GM12878 (cell line): ENCODE data around the gene CLCN2. TPM values are rescaled to one million over a fixed set of nuclear protein-coding genes. Genes with fewer than 3 reads are reported as not detected.
"Not testable (repeated sequence)": the region's sequence is repeated elsewhere in the genome, so short reads cannot be mapped to it uniquely, and the experiment has no call there.

Experiments used
- ATAC-seq: fragments of 200-7000 bp; cut with Tn5 transposase; 3 replicates; pipeline ENCODE4 v1.9.1; 2020; ENCODE audit warnings: mild to moderate bottlenecking, moderate library complexity
- BruUV-seq: library from RNA; stranded (reverse); fragments of 400-500 nt; replicated peaks from 2 replicates; lab custom pipeline; 2021; lab: Mats Ljungman, UMichigan
- CTCF ChIA-PET: fragments of 300-600 bp; sonication (Branson Sonifier 250); formaldehyde crosslinking; extraction: SDS; loops from one replicate; lab custom pipeline; 2021; ENCODE audit warnings: inconsistent platforms; lab: Yijun Ruan, JAX
- POLR2A ChIA-PET: fragments of 350-600 bp; formaldehyde crosslinking; extraction: SDS; loops from one replicate; lab custom pipeline; 2021; ENCODE audit warnings: inconsistent platforms; lab: Charles Lee
- RAD21 ChIA-PET: fragments of 300-600 bp; sonication (Branson Sonifier 250); formaldehyde crosslinking; loops from one replicate; lab custom pipeline; 2023; ENCODE audit warnings: antibody characterized with exemption; ENCODE audit not compliant: unreplicated experiment; lab: Charles Lee
- SMC1A ChIA-PET: fragments of 300-600 bp; sonication (Branson Sonifier 250); formaldehyde crosslinking; loops from one replicate; lab custom pipeline; 2023; ENCODE audit not compliant: unreplicated experiment, uncharacterized antibody; lab: Charles Lee
- DNase-seq: peaks from one replicate; pipeline ENCODE4 v3.0.0-alpha.2; 2011; ENCODE audit warnings: low read depth, low spot score
- FAIRE-seq: peaks from 3 replicates; lab custom pipeline; 2011; peaks lifted over from hg19 to GRCh38; lab: Jason Lieb, UNC
- H2AFZ ChIP-seq: 2 replicates; pipeline ENCODE4 v1.6.0; 2011; ENCODE audit warnings: low read depth, low read length, control low read depth; ENCODE audit not compliant: control insufficient read depth
- H3K27ac ChIP-seq: 2 replicates; pipeline ENCODE4 v1.5.1; 2011; ENCODE audit warnings: control low read depth; ENCODE audit not compliant: control insufficient read depth, insufficient read depth
- H3K27me3 ChIP-seq, 2 experiments: replicated peaks in 1 of 2; 2 replicates each; pipeline versions ENCODE4 v1.6.0 to v1.6.1; 2011; ENCODE audit warnings: low read length in 1 of 2; ENCODE audit not compliant: control insufficient read depth in 2 of 2, insufficient read depth in 2 of 2
- H3K36me3 ChIP-seq, 2 experiments: 2 replicates each; pipeline ENCODE4 v1.5.1; 2011; ENCODE audit warnings: low read length in 1 of 2; ENCODE audit not compliant: control insufficient read depth in 2 of 2, insufficient read depth in 2 of 2
- H3K4me1 ChIP-seq: 2 replicates; pipeline ENCODE4 v1.6.1; 2011; ENCODE audit warnings: mild to moderate bottlenecking, low read length, moderate library complexity, mixed read lengths; ENCODE audit not compliant: control insufficient read depth, insufficient read depth
- H3K4me2 ChIP-seq: 2 replicates; pipeline ENCODE4 v1.6.0; 2011; ENCODE audit warnings: control low read depth; ENCODE audit not compliant: control insufficient read depth, insufficient read depth
- H3K4me3 ChIP-seq: fragments of 200-600 bp; sonication (generic); 2 replicates; pipeline ENCODE4 v1.5.1; 2016
- H3K79me2 ChIP-seq: 2 replicates; pipeline ENCODE4 v1.6.0; 2011; ENCODE audit warnings: low read length; ENCODE audit not compliant: control insufficient read depth, insufficient read depth
- H3K9ac ChIP-seq: 2 replicates; pipeline ENCODE4 v1.8.0; 2011; ENCODE audit warnings: low read length, control low read depth, mixed read lengths; ENCODE audit not compliant: control insufficient read depth, insufficient read depth
- H3K9me3 ChIP-seq: replicated peaks from 3 replicates; pipeline ENCODE4 v1.5.1; 2011; ENCODE audit warnings: mild to moderate bottlenecking, low read length; ENCODE audit not compliant: control insufficient read depth, insufficient read depth
- H4K20me1 ChIP-seq: 2 replicates; pipeline ENCODE4 v1.6.0; 2011; ENCODE audit not compliant: control insufficient read depth, insufficient read depth
- CREB1 ChIP-seq: IDR thresholded peaks from 2 replicates; pipeline ENCODE4 v1.6.1; 2012; ENCODE audit warnings: low read depth, mild to moderate bottlenecking, inconsistent platforms
- WGBS: methylation state at CpG from one replicate; pipeline ENCODE4 v1.1.6; 2016; ENCODE audit warnings: low lambda C conversion rate; ENCODE audit not compliant: insufficient replicate concordance, insufficient coverage; ENCODE audit errors: missing lambda C conversion rate; 5-methylcytosine and 5-hydroxymethylcytosine counted together
- in situ Hi-C: fragments of 300-500 bp; cut with MboI; formaldehyde crosslinking; loops from 9 replicates; pipeline ENCODE4 v1.14.3; 2018; ENCODE audit warnings: mixed read lengths
- intact Hi-C: fragments of 100-400 bp; cut with micrococcal nuclease; formaldehyde crosslinking; loops from one replicate; pipeline ENCODE4 v1.14.2; 2022; ENCODE audit not compliant: unreplicated experiment
- polyA plus RNA-seq, 11 experiments: library from polyadenylated mRNA; depleted of rRNA in 4 of 11; unstranded in 6 of 11; stranded (reverse) in 5 of 11; fragments of >200 nt; fragmentation: Nextera tagmentation in 4 of 11; fragmentation: Illumina TruSeq in 1 of 11; extraction: Ambion mirVana in 4 of 11; extraction: Trizol in 1 of 11; gene quantifications; 1 replicate in 1 of 11; 2 replicates in 10 of 11; pipeline versions ENCODE4 v1.2.1 to v1.2.3, GENCODE V29; 2011 to 2016; ENCODE audit warnings: inconsistent platforms in 2 of 11, missing spikeins in 2 of 11, low read depth in 1 of 11
- total RNA-seq, 4 experiments: library from RNA; depleted of rRNA in 3 of 4; stranded (reverse); fragments of >200 nt in 3 of 4; fragmentation: Illumina TruSeq in 1 of 4; extraction: Trizol in 1 of 4; gene quantifications; 2 replicates each; pipeline versions ENCODE4 v1.2.1 to v1.2.3, GENCODE V29; 2013 to 2021

The CLCN2 gene
- total and polyA plus RNA-seq, 10 of the 15 experiments (the other 5 are each of a cell fraction or from before 2014, with no cell fraction given) = 0.13 to 2.6 (median 0.85) TPM; not detected in 1

GRCh38 chr3:184341925-184342324 is 19.5 kb downstream of the CLCN2 start:
- Histone ChIP-seq H3K36me3 (no peaks in the 10 kb centered on the region), H3K27me3 (no peaks in the 10 kb centered on the region), H3K79me2 (no peaks in the 10 kb centered on the region), H3K9me3 (no peaks in the 10 kb centered on the region), H3K4me2 (no peak overlapping the region), H3K27ac (no peak overlapping the region), H3K9ac (no peak overlapping the region), H2AFZ (no peak overlapping the region), H3K4me1 (peaks cover 3% of the 10 kb centered on the region; the same call in 1 of the 2 replicates), H3K4me3 (no peak overlapping the region), H4K20me1 (no peaks in the 10 kb centered on the region)
- 65% methylated on average over 7 of the region's 7 CpGs for WGBS
- ChIA-PET CTCF (interaction anchor here (0.9 kb wide), 2 partner anchors 12 to 114 kb away, joined by 3 to 5 read pairs; no protein-coding TSS in a partner anchor), POLR2A (interaction anchor here (1.2 kb wide), 1 partner anchor 13 kb away, joined by 3 read pairs; no protein-coding TSS in a partner anchor), SMC1A (no interaction called here), RAD21 (no interaction called here)
- no TSS peak for BruUV-seq
- ATAC-seq = no peak
- FAIRE-seq = no peak
- no peak for DNase-seq
- in situ Hi-C loops = no loop called here
- intact Hi-C loops = no loop called here
- TF ChIP-seq CREB1 = no peak

GRCh38 chr3:184339451-184340135 is 21.8 kb downstream of the CLCN2 start:
- H3K36me3 ChIP-seq, H3K27ac ChIP-seq, ATAC-seq, H3K79me2 ChIP-seq, H3K27me3 ChIP-seq, RAD21 ChIA-PET, H4K20me1 ChIP-seq, H3K9me3 ChIP-seq, H3K9ac ChIP-seq, FAIRE-seq, SMC1A ChIA-PET, in situ Hi-C loops, POLR2A ChIA-PET, H3K4me2 ChIP-seq, H3K4me3 ChIP-seq, H2AFZ ChIP-seq, intact Hi-C loops, DNase-seq, BruUV-seq: not testable (repeated sequence)
- H3K4me1 ChIP-seq = peaks cover 11% of the 10 kb centered on the region
- 91% methylated on average over 19 of the region's 19 CpGs for WGBS
- CTCF ChIA-PET = interaction anchor here (1.7 kb wide), 1 partner anchor 14 kb away, joined by 4 read pairs; no protein-coding TSS in a partner anchor
